ENCODE results near the gene DCAF10. TPM values are rescaled to one million over a fixed set of nuclear protein-coding genes. Genes with fewer than 3 reads are reported as not detected.
"Not testable (repeated sequence)": the region's sequence is repeated elsewhere in the genome, so short reads cannot be mapped to it uniquely, and the experiment has no call there.

The DCAF10 gene, protein sequence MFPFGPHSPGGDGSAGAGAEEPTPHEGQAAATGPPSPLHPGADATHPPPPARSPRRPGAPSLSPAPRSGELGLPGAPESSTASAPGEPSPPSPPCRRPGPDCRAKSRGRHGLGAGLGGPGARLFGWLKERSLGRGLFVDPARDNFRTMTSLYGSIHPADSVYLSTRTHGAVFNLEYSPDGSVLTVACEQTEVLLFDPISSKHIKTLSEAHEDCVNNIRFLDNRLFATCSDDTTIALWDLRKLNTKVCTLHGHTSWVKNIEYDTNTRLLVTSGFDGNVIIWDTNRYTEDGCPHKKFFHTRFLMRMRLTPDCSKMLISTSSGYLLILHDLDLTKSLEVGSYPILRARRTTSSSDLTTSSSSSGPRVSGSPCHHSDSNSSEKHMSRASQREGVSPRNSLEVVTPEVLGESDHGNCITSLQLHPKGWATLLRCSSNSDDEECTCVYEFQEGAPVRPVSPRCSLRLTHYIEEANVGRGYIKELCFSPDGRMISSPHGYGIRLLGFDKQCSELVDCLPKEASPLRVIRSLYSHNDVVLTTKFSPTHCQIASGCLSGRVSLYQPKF
- total RNA-seq (2022) (11.4 and 13.5 TPM in 2 replicates), Bru-seq, nascent RNA (percentile 74 among the genes with signal in this experiment), BruChase-seq, experiment 1, labeled RNA remaining after a 2-hour chase (percentile 74 among the genes with signal in this experiment), BruChase-seq, experiment 2, labeled RNA remaining after a 6-hour chase (percentile 76 among the genes with signal in this experiment)
- long read RNA-seq, full-length matches to known transcripts: 18 of 52 reads
- long read RNA-seq, partial matches to known transcripts: 5 of 52 reads
- long read RNA-seq, other reads (novel, unspliced or antisense): 29 of 52 reads

DNA sequence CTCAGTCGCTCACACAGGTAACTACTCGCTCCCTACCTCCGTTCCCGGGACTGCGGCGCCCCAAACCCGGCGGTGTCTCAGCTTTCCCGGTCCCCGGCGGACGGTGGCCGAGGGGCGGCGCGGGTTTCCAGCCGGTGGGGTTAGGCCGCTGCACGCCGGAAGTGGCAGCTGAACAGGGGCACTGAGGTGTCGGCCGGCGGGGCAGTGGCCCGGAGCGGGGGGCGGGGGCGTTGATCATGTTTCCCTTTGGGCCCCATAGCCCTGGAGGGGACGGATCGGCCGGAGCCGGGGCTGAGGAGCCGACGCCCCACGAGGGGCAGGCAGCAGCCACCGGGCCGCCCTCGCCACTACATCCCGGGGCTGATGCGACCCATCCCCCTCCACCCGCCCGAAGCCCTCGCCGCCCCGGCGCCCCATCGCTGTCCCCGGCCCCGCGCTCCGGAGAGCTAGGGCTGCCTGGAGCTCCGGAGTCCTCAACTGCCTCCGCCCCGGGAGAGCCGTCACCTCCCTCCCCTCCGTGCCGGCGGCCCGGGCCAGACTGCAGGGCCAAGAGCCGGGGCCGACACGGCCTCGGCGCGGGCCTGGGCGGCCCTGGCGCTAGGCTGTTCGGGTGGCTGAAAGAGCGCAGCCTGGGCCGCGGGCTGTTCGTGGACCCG, at the start of gene DCAF10:
TSS of gene DCAF10 (plus strand) at position 167 of the 656 bp plus-strand sequence. CDS start at position 237, 70 bp downstream.
- POLR2A ChIA-PET: interaction anchor here (0.6 to 2.4 kb wide), 3 partner anchors 16 to 24 kb away, joined by 3 to 12 read pairs (median 4); partner anchors contain the start of gene EXOSC3
- no peaks in the 10 kb centered on the region for H3K27me3 Mint-ChIP-seq (ENCODE audit: insufficient read depth, unreplicated experiment)
- Histone ChIP-seq H3K4me3 (ENCODE audit: low read depth, low read length) (peak within 1 kb of the TSS; percentile 100), H3K9me3 (no peaks in the 10 kb centered on the region), H3K4me1 (no peaks in the 10 kb centered on the region; the same call in 1 of the 2 replicates), H3K36me3 (ENCODE audit: control insufficient read depth, insufficient read depth, low read length) (no peaks in the 10 kb centered on the region), H3K27me3 (replicated peaks; ENCODE audit: control insufficient read depth, insufficient read depth, low read length) (no peaks in the 10 kb centered on the region)
- peaks cover 18% of the 10 kb centered on the region for H3K4me1 Mint-ChIP-seq (ENCODE audit: low read depth, unreplicated experiment)
- CTCF ChIA-PET: interaction anchor here (0.7 to 2.0 kb wide), 2 partner anchors 16 to 346 kb away, joined by 6 read pairs; partner anchors contain the start of gene EXOSC3
- H3K27ac Mint-ChIP-seq (ENCODE audit: unreplicated experiment): peak within 1 kb of the TSS; percentile 81
- intact Hi-C loops (cut with micrococcal nuclease; ENCODE audit: unreplicated experiment): loop anchor here (1.0 kb wide), 1 partner anchor 15 kb away; the partner anchor contains the start of gene EXOSC3
- H3K36me3 Mint-ChIP-seq (ENCODE audit: insufficient read depth, unreplicated experiment): no peaks in the 10 kb centered on the region
- no peaks in the 10 kb centered on the region for H3K9me3 Mint-ChIP-seq (ENCODE audit: unreplicated experiment)
- no TSS peak for BruUV-seq (replicated peaks)
- TF ChIP-seq, protein P1, sequence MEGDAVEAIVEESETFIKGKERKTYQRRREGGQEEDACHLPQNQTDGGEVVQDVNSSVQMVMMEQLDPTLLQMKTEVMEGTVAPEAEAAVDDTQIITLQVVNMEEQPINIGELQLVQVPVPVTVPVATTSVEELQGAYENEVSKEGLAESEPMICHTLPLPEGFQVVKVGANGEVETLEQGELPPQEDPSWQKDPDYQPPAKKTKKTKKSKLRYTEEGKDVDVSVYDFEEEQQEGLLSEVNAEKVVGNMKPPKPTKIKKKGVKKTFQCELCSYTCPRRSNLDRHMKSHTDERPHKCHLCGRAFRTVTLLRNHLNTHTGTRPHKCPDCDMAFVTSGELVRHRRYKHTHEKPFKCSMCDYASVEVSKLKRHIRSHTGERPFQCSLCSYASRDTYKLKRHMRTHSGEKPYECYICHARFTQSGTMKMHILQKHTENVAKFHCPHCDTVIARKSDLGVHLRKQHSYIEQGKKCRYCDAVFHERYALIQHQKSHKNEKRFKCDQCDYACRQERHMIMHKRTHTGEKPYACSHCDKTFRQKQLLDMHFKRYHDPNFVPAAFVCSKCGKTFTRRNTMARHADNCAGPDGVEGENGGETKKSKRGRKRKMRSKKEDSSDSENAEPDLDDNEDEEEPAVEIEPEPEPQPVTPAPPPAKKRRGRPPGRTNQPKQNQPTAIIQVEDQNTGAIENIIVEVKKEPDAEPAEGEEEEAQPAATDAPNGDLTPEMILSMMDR (IDR thresholded peaks at IDR 0.05; ENCODE audit: insufficient read depth in 1 of 2, low read depth in 1 of 2, low read length in 1 of 2, severe bottlenecking in 1 of 2, unreplicated experiment in 1 of 2): no peak
- peak; percentile 90 to 96 for DNase-seq
- peak within 1 kb of the TSS; percentile 91 for H3K4me3 Mint-ChIP-seq (ENCODE audit: unreplicated experiment)

DNA sequence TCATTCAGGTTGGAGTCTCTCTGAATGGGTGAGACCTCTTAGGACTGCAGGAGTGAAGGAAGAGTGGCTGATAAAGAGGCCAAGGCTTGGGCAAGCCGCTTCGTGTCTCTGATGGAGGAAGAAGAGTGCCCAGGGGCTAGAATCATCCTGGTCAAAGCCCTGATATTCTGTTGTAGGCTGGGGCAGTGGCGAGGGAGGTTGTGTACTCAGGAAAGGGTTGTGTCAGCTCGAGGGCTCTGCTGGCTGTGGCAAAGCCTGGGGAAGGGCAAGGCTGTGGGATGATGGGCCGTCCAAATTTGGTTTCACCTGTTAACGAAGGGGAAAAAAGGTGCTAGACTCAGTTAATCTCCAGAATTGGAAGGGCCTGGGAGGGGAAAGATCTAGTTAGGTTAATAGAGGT, 49.4 kb upstream of the DCAF10 start:
- CTCF ChIA-PET: interaction anchor here (0.7 kb wide), 1 partner anchor 13 kb away, joined by 5 read pairs; no protein-coding TSS in a partner anchor
- Mint-ChIP-seq H3K27ac (ENCODE audit: unreplicated experiment) (no peak overlapping the region), H3K4me1 (ENCODE audit: low read depth, unreplicated experiment) (peaks cover 5% of the 10 kb centered on the region), H3K27me3 (ENCODE audit: insufficient read depth, unreplicated experiment) (no peaks in the 10 kb centered on the region), H3K9me3 (ENCODE audit: unreplicated experiment) (no peaks in the 10 kb centered on the region), H3K4me3 (ENCODE audit: unreplicated experiment) (no peak overlapping the region), H3K36me3 (ENCODE audit: insufficient read depth, unreplicated experiment) (peaks cover 4% of the 10 kb centered on the region)
- Histone ChIP-seq H3K4me1 (no peaks in the 10 kb centered on the region), H3K4me3 (ENCODE audit: low read depth, low read length) (no peak overlapping the region), H3K27me3 (replicated peaks; ENCODE audit: control insufficient read depth, insufficient read depth, low read length) (no peaks in the 10 kb centered on the region), H3K36me3 (ENCODE audit: control insufficient read depth, insufficient read depth, low read length) (no peaks in the 10 kb centered on the region), H3K9me3 (no peaks in the 10 kb centered on the region)
- DNase-seq: no peak
- no TSS peak for BruUV-seq (replicated peaks)
- intact Hi-C loops (cut with micrococcal nuclease; ENCODE audit: unreplicated experiment): no loop called here
- POLR2A ChIA-PET: no interaction called here
- TF ChIP-seq, protein P1 (IDR thresholded peaks at IDR 0.05; ENCODE audit: insufficient read depth in 1 of 2, low read depth in 1 of 2, low read length in 1 of 2, severe bottlenecking in 1 of 2, unreplicated experiment in 1 of 2): no peak

DNA sequence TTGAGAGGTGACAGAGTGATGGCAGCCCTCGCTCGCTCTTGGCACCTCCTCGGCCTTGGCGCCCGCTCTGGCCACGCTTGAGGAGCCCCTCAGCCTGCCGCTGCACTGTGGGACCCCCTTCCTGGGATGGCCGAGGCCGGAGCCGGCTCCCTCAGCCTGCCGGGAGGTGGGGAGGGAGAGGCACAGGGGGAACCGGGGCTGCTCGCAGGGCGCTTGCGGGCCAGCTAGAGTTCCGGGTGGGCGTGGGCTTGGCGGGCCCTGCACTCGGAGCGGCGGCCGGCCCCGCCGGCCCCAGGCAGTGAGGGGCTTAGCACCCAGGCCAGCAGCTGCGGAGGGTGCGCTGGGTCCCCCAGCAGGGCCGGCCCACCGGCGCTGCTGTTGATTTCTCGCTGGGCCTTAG, 48.9 kb upstream of the DCAF10 start:
- not testable (repeated sequence) for H3K4me3 Mint-ChIP-seq (ENCODE audit: unreplicated experiment)

DNA sequence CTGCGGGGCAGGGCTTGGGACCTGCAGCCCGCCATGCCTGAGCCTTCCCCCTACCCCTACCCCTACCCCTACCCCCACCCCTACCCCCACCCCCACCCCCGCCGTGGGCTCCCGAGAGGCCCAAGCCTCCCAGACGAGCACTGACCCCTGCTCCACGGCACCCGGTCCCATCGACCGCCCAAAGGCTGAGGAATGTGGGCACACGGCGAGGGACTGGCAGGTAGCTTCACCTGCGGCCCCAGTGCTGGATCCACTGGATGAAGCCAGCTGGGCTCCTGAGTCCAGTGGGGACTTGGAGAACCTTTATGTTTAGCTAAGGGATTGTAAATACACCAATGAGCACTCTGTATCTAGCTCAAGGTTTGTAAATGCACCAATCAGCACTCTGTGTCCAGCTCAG, 48.5 kb upstream of the DCAF10 start:
- not testable (repeated sequence) for H3K4me3 Mint-ChIP-seq (ENCODE audit: unreplicated experiment); H3K27me3 Mint-ChIP-seq (ENCODE audit: insufficient read depth, unreplicated experiment); H3K36me3 ChIP-seq (ENCODE audit: control insufficient read depth, insufficient read depth, low read length); H3K9me3 Mint-ChIP-seq (ENCODE audit: unreplicated experiment); H3K36me3 Mint-ChIP-seq (ENCODE audit: insufficient read depth, unreplicated experiment); H3K4me1 Mint-ChIP-seq (ENCODE audit: low read depth, unreplicated experiment); H3K4me3 ChIP-seq (ENCODE audit: low read depth, low read length); H3K4me1 ChIP-seq; H3K9me3 ChIP-seq; BruUV-seq (replicated peaks); H3K27ac Mint-ChIP-seq (ENCODE audit: unreplicated experiment); H3K27me3 ChIP-seq (replicated peaks; ENCODE audit: control insufficient read depth, insufficient read depth, low read length); DNase-seq
- intact Hi-C loops (cut with micrococcal nuclease; ENCODE audit: unreplicated experiment): loop anchor here (2.0 kb wide), 1 partner anchor 33 kb away; the partner anchor contains the start of gene EXOSC3
- ChIA-PET CTCF (interaction anchor here (0.7 kb wide), 1 partner anchor 637 kb away, joined by 3 read pairs; no protein-coding TSS in a partner anchor), POLR2A (interaction anchor here (1.2 kb wide), 1 partner anchor 267 kb away, joined by 6 read pairs; the partner anchor contains the start of gene POLR1E)

More for the DNA sequence above, 48.9 kb upstream of the DCAF10 start:
- H3K36me3 Mint-ChIP-seq (ENCODE audit: insufficient read depth, unreplicated experiment); POLR2A ChIA-PET; H3K27me3 ChIP-seq (replicated peaks; ENCODE audit: control insufficient read depth, insufficient read depth, low read length); H3K4me1 ChIP-seq; H3K4me3 ChIP-seq (ENCODE audit: low read depth, low read length); CTCF ChIA-PET; H3K9me3 Mint-ChIP-seq (ENCODE audit: unreplicated experiment); H3K36me3 ChIP-seq (ENCODE audit: control insufficient read depth, insufficient read depth, low read length); H3K27ac Mint-ChIP-seq (ENCODE audit: unreplicated experiment); DNase-seq; BruUV-seq (replicated peaks); H3K27me3 Mint-ChIP-seq (ENCODE audit: insufficient read depth, unreplicated experiment); H3K9me3 ChIP-seq; H3K4me1 Mint-ChIP-seq (ENCODE audit: low read depth, unreplicated experiment): not testable (repeated sequence)
- intact Hi-C loops (cut with micrococcal nuclease; ENCODE audit: unreplicated experiment): loop anchor here (2.0 kb wide), 1 partner anchor 33 kb away; the partner anchor contains the start of gene EXOSC3
